EH (cell line): Measurements from ENCODE around the gene SP110.
"Not testable (repeated sequence)": the region's sequence is repeated elsewhere in the genome, so short reads cannot be mapped to it uniquely, and the experiment has no call there.

Experiments
- DNase-seq: peaks from one replicate; pipeline ENCODE4 v3.0.0-alpha.2; 2015; ENCODE audit warnings: low read depth

Gene SP110

GRCh38 chr2:230224458-230224857, 4.7 kb upstream of the SP110 start:
- DNase-seq, result no peak

GRCh38 chr2:230222829-230223228, 3.0 kb upstream of the SP110 start:
- DNase-seq, result not testable (repeated sequence)

GRCh38 chr2:230221493-230221892, 1.7 kb upstream of the SP110 start:
- DNase-seq, result no peak

GRCh38 chr2:230220347-230220969, 674 bp upstream of the SP110 start:
- DNase-seq, result no peak

- no peak for DNase-seq
These were observed 1.4 kb downstream of the SP110 start for GRCh38 chr2:230218421-230218820.

GRCh38 chr2:230217424-230217823, 2.4 kb downstream of the SP110 start:
- DNase-seq, result no peak

- no peak for DNase-seq
These were observed 3.3 kb downstream of the SP110 start for GRCh38 chr2:230216489-230216888.

- no peak for DNase-seq
These were observed 10.2 kb downstream of the SP110 start for GRCh38 chr2:230209422-230210051.

GRCh38 chr2:230208576-230208975, 11.2 kb downstream of the SP110 start:
- DNase-seq, result no peak

- DNase-seq, result no peak
These were observed 14.1 kb downstream of the SP110 start for GRCh38 chr2:230205721-230206120.

GRCh38 chr2:230205034-230205433, 14.8 kb downstream of the SP110 start:
- no peak for DNase-seq

GRCh38 chr2:230203110-230203676, 16.6 kb downstream of the SP110 start:
- no peak for DNase-seq

- DNase-seq, result no peak
These were observed 17.2 kb downstream of the SP110 start for GRCh38 chr2:230202430-230203109.

- DNase-seq, result peak; percentile 42
These were observed 34.8 kb downstream of the SP110 start for GRCh38 chr2:230184727-230185578.

GRCh38 chr2:230181195-230181594, 38.6 kb downstream of the SP110 start:
- DNase-seq, result no peak

- no peak for DNase-seq
These were observed 39.9 kb downstream of the SP110 start for GRCh38 chr2:230179907-230180306.

- DNase-seq, result no peak
These were observed 41.0 kb downstream of the SP110 start for GRCh38 chr2:230178546-230179485.

- no peak for DNase-seq
These were observed 42.8 kb downstream of the SP110 start for GRCh38 chr2:230176996-230177395.

- no peak for DNase-seq
These were observed 45.3 kb downstream of the SP110 start for GRCh38 chr2:230174466-230174865.

- no peak for DNase-seq
These were observed 46.9 kb downstream of the SP110 start for GRCh38 chr2:230172852-230173251.

GRCh38 chr2:230172156-230172555, 47.6 kb downstream of the SP110 start:
- DNase-seq, result no peak
